Suppressor macrophage treated with lipopolysaccharide for 4 hours (primary cell): ENCODE measurements around the gene LAMA4.

Experiments used
- DNase-seq: peaks from one replicate; pipeline ENCODE4 v3.0.0-alpha.2; 2020

LAMA4 gene

GRCh38 chr6:112061605-112062004 lies 192.8 kb downstream of the LAMA4 start:
- no peak for DNase-seq
